Erythroblast (primary cell): ENCODE measurements around the gene SMIM31.

Source experiments
- GATA1 ChIP-seq: IDR thresholded peaks from 2 replicates; pipeline ENCODE4 v1.6.1; 2011; ENCODE audit warnings: low read depth, mild to moderate bottlenecking, control low read depth, low read length, moderate library complexity
- POLR2A ChIP-seq: IDR thresholded peaks from 2 replicates; pipeline ENCODE4 v1.6.1; 2011; ENCODE audit warnings: mild to moderate bottlenecking, low read length

DNA sequence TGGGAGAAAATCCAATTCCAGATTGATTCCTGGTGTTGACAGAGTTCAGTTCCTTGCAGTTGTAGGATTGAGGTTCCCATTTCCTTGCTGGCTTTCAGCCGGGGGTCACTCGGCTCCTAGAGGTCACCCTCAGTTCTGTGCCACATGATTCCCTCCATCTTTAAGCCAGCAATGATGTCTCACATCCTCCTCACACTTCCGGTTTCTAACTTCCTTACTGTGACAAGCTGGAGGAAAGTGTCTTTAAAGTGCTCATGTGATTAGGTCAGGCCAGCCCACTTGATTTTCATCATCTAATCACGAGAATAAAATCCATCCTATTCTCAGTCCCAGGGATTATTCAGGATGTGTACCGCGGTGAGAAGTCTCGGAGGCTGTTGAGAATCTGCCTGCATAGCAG is 19.4 kb upstream of the SMIM31 start:
- no peak for TF ChIP-seq POLR2A
- no peak for TF ChIP-seq GATA1
